ENCODE measurements around the gene SHISAL2B.

The SHISAL2B gene

DNA sequence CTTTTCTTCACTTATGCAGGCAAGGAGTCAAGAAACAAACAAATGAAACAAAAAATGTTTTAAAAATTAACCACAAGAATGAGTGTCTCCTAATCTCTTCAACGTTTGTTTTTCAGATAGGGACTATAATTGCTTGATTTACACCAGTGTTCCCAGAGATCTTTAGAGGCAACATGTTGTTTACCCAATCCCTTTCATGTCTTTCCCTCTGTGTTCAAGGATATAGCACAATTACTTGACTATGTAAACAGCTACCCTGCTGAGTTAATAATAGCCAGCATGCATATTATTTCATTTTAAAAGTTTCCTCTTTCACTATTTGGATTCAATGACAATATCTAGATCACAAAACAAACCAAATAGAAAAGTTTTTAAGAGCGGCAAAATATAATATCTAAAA, 25.1 kb upstream of the SHISAL2B start:
- Histone ChIP-seq H3K4me3 (ENCODE audit: severe bottlenecking) (no peak overlapping the region), H3K9me3 (ENCODE audit: severe bottlenecking) (no peaks in the 10 kb centered on the region), H3K36me3 (ENCODE audit: low read depth) (no peaks in the 10 kb centered on the region), H3K27ac (ENCODE audit: poor library complexity, severe bottlenecking) (no peak overlapping the region), H3K4me1 (ENCODE audit: insufficient read depth, poor library complexity, severe bottlenecking) (no peaks in the 10 kb centered on the region), H3K27me3 (ENCODE audit: insufficient read depth, poor library complexity, severe bottlenecking) (no peaks in the 10 kb centered on the region)
- TF ChIP-seq, protein P1, sequence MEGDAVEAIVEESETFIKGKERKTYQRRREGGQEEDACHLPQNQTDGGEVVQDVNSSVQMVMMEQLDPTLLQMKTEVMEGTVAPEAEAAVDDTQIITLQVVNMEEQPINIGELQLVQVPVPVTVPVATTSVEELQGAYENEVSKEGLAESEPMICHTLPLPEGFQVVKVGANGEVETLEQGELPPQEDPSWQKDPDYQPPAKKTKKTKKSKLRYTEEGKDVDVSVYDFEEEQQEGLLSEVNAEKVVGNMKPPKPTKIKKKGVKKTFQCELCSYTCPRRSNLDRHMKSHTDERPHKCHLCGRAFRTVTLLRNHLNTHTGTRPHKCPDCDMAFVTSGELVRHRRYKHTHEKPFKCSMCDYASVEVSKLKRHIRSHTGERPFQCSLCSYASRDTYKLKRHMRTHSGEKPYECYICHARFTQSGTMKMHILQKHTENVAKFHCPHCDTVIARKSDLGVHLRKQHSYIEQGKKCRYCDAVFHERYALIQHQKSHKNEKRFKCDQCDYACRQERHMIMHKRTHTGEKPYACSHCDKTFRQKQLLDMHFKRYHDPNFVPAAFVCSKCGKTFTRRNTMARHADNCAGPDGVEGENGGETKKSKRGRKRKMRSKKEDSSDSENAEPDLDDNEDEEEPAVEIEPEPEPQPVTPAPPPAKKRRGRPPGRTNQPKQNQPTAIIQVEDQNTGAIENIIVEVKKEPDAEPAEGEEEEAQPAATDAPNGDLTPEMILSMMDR (IDR thresholded peaks at IDR 0.05; ENCODE audit: poor library complexity, severe bottlenecking): no peak
- DNase-seq (ENCODE audit: low spot score) (no peak), ATAC-seq (ENCODE audit: low read depth) (no peak)

DNA sequence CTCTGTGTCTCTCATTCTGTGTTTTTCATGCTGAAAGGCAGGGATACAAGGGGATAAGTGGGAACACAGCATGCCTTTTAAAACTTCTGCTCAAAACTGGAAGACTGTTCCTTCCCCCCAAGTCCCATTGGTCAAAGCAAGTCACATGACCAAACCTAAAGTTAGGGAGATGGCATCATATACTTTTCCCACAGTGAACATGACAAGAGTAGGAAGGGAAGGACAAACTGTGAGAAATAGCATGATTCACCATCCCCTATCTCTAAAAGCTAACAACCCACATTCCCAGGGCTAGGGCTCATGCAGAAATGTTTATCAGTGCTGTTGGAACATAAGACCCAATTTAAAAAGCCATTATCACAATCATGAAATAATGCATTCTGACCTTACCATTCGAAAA, 24.2 kb upstream of the SHISAL2B start:
- DNase-seq (ENCODE audit: low spot score): no peak
- H3K4me3 ChIP-seq (ENCODE audit: severe bottlenecking): no peak overlapping the region
- no peaks in the 10 kb centered on the region for H3K27me3 ChIP-seq (ENCODE audit: insufficient read depth, poor library complexity, severe bottlenecking)
- no peaks in the 10 kb centered on the region for H3K9me3 ChIP-seq (ENCODE audit: severe bottlenecking)
- TF ChIP-seq, protein P1 (IDR thresholded peaks at IDR 0.05; ENCODE audit: poor library complexity, severe bottlenecking): no peak
- no peak overlapping the region for H3K27ac ChIP-seq (ENCODE audit: poor library complexity, severe bottlenecking)
- ATAC-seq (ENCODE audit: low read depth): peak; percentile 60
- no peaks in the 10 kb centered on the region for H3K36me3 ChIP-seq (ENCODE audit: low read depth)
- H3K4me1 ChIP-seq (ENCODE audit: insufficient read depth, poor library complexity, severe bottlenecking): no peaks in the 10 kb centered on the region

DNA sequence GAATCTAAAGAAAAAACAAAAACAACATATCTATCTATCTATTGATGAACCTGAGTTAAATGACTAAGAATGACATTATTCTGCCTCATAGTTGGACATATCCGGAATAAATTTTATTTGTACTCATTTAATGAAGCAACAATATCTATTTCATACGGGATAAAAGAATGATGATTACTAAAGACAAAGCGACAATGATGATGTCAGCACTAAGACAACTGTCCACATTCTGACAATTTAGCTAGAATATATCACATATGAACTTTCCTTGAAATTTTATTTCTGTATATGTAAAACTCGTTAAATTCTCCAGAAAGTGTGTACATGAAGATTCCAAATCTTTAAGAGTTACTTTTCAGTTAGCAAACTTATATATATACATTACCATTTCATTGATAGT, 23.2 kb upstream of the SHISAL2B start:
- no peaks in the 10 kb centered on the region for H3K27me3 ChIP-seq (ENCODE audit: insufficient read depth, poor library complexity, severe bottlenecking)
- TF ChIP-seq, protein P1 (IDR thresholded peaks at IDR 0.05; ENCODE audit: poor library complexity, severe bottlenecking): no peak
- no peak for DNase-seq (ENCODE audit: low spot score)
- no peak for ATAC-seq (ENCODE audit: low read depth)
- no peaks in the 10 kb centered on the region for H3K4me1 ChIP-seq (ENCODE audit: insufficient read depth, poor library complexity, severe bottlenecking)
- no peaks in the 10 kb centered on the region for H3K36me3 ChIP-seq (ENCODE audit: low read depth)
- H3K9me3 ChIP-seq (ENCODE audit: severe bottlenecking): no peaks in the 10 kb centered on the region
- H3K27ac ChIP-seq (ENCODE audit: poor library complexity, severe bottlenecking): no peak overlapping the region
- no peak overlapping the region for H3K4me3 ChIP-seq (ENCODE audit: severe bottlenecking)

DNA sequence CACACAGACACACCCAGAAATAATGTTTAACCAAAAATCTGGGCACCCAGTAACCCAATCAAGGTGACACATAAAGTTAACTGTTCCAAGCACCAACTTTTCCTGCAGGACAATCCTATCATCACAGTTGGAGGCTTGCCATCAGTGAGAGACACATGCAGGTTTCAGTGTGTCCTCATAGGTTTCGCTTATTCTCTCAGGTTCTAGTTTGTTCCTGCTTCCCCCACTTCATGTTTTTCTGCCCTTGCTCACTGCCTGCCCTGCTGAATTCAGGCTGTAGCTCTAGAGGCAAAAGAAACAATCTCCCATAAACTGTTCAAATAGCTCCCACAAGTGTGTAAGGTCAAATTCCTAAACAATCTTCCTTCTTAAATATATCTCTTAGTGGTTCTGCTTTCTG, 20.0 kb upstream of the SHISAL2B start:
- ATAC-seq (ENCODE audit: low read depth): no peak
- H3K4me3 ChIP-seq (ENCODE audit: severe bottlenecking): no peak overlapping the region
- H3K9me3 ChIP-seq (ENCODE audit: severe bottlenecking): no peaks in the 10 kb centered on the region
- H3K4me1 ChIP-seq (ENCODE audit: insufficient read depth, poor library complexity, severe bottlenecking): no peaks in the 10 kb centered on the region
- DNase-seq (ENCODE audit: low spot score): no peak
- no peaks in the 10 kb centered on the region for H3K27me3 ChIP-seq (ENCODE audit: insufficient read depth, poor library complexity, severe bottlenecking)
- no peaks in the 10 kb centered on the region for H3K36me3 ChIP-seq (ENCODE audit: low read depth)
- TF ChIP-seq, protein P1 (IDR thresholded peaks at IDR 0.05; ENCODE audit: poor library complexity, severe bottlenecking): no peak
- H3K27ac ChIP-seq (ENCODE audit: poor library complexity, severe bottlenecking): no peak overlapping the region

DNA sequence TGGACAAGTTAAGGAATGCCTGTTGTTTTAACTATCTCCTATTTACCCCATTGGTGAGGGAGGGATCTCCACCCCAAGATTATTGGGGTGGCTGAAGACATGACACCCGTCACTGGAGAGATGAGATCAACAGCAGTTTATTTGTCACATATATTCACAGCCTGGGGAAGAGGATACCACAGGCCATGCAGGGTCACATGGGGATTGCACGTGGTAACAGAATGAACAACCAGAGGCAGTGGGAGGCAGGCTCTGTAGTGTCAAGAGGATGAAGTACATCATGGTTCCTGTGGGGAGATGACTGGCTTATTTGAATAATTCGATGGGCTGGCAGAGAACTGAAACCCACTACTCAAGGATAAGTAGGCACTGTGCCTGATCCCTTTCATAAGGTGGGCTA, 18.6 kb upstream of the SHISAL2B start:
- DNase-seq (ENCODE audit: low spot score): no peak
- H3K4me3 ChIP-seq (ENCODE audit: severe bottlenecking): no peak overlapping the region
- TF ChIP-seq, protein P1 (IDR thresholded peaks at IDR 0.05; ENCODE audit: poor library complexity, severe bottlenecking): no peak

More for the DNA sequence above, 18.6 kb upstream of the SHISAL2B start:
- Histone ChIP-seq H3K27ac (ENCODE audit: poor library complexity, severe bottlenecking) (no peak overlapping the region), H3K9me3 (ENCODE audit: severe bottlenecking) (no peaks in the 10 kb centered on the region), H3K36me3 (ENCODE audit: low read depth) (no peaks in the 10 kb centered on the region), H3K4me1 (ENCODE audit: insufficient read depth, poor library complexity, severe bottlenecking) (no peaks in the 10 kb centered on the region), H3K27me3 (ENCODE audit: insufficient read depth, poor library complexity, severe bottlenecking) (no peaks in the 10 kb centered on the region)
- no peak for ATAC-seq (ENCODE audit: low read depth)

Measured in RWPE2 (cell line).